SU-DHL-6 (cell line): ENCODE measurements around the gene TBC1D21.

Source experiments
- H2AFZ ChIP-seq: fragments of 200-600 bp; sonication (generic); 2 replicates; pipeline ENCODE4 v1.6.1; 2014; ENCODE audit warnings: low read depth, mild to moderate bottlenecking, moderate library complexity, mixed read lengths, antibody characterized with exemption, low read length; ENCODE audit not compliant: severe bottlenecking
- H3F3A ChIP-seq: fragments of 200-600 bp; shearing (Covaris generic); 2 replicates; pipeline ENCODE4 v1.6.0; 2016; ENCODE audit warnings: antibody characterized with exemption, mild to moderate bottlenecking; ENCODE audit not compliant: insufficient read depth
- H3K27ac ChIP-seq: fragments of 200-600 bp; sonication (generic); 2 replicates; pipeline ENCODE4 v1.5.1; 2016; ENCODE audit warnings: low read depth, mild to moderate bottlenecking, low read length, moderate library complexity, mixed read lengths
- H3K27me3 ChIP-seq: fragments of 200-600 bp; sonication (generic), shearing (Covaris generic); 2 replicates; pipeline ENCODE4 v1.6.0; 2014; ENCODE audit warnings: mild to moderate bottlenecking, low read length
- H3K36me3 ChIP-seq: fragments of 200-600 bp; sonication (generic); 2 replicates; pipeline ENCODE4 v1.6.1; 2014; ENCODE audit warnings: mild to moderate bottlenecking, low read length, mixed read lengths
- H3K4me2 ChIP-seq: fragments of 300-600, 200-600 bp; shearing (Covaris generic), sonication (generic); 2 replicates; pipeline ENCODE4 v1.6.0; 2014; ENCODE audit warnings: low read length, low read depth, mild to moderate bottlenecking; ENCODE audit not compliant: poor library complexity, severe bottlenecking
- H3K4me3 ChIP-seq: fragments of 200-600 bp; sonication (generic); 2 replicates; pipeline ENCODE4 v1.5.1; 2014; ENCODE audit warnings: antibody characterized with exemption, low read length, mild to moderate bottlenecking, mixed read lengths; ENCODE audit not compliant: insufficient read depth, poor library complexity, severe bottlenecking
- H3K79me2 ChIP-seq: fragments of 200-600 bp; sonication (generic); 2 replicates; pipeline ENCODE4 v1.6.1; 2014; ENCODE audit warnings: mild to moderate bottlenecking, low read length, moderate library complexity; ENCODE audit not compliant: insufficient read depth
- H3K9ac ChIP-seq: fragments of 200-600 bp; sonication (generic); 2 replicates; pipeline ENCODE4 v1.7.0; 2014; ENCODE audit warnings: mild to moderate bottlenecking, low read length
- H3K9me2 ChIP-seq: fragments of 200-600 bp; sonication (generic); replicated peaks from 2 replicates; pipeline ENCODE4 v1.6.1; 2014; ENCODE audit warnings: low read length; ENCODE audit not compliant: insufficient read depth
- H3K9me3 ChIP-seq: fragments of 200-600 bp; sonication (generic); 2 replicates; pipeline ENCODE4 v1.6.1; 2014; ENCODE audit warnings: low read length, mixed read lengths; ENCODE audit not compliant: insufficient read depth
- H4K20me1 ChIP-seq: fragments of 200-600 bp; sonication (generic); 2 replicates; pipeline ENCODE4 v1.6.1; 2014; ENCODE audit warnings: low read depth, mild to moderate bottlenecking, antibody characterized with exemption, low read length, moderate library complexity, mixed read lengths
- EZH2phosphoT487 ChIP-seq: fragments of 200-600 bp; sonication (generic), shearing (Covaris generic); conservative IDR thresholded peaks from 2 replicates; pipeline ENCODE4 v1.6.1; 2018; ENCODE audit warnings: mild to moderate bottlenecking, antibody characterized with exemption, low read length, moderate library complexity, mixed read lengths
- TF ChIP-seq, protein P1 (sequence below): fragments of 200-600 bp; sonication (generic); IDR thresholded peaks from one replicate; pipeline ENCODE4 v1.5.1; 2017; ENCODE audit warnings: antibody characterized with exemption, mild to moderate bottlenecking, low read length, moderate library complexity; ENCODE audit not compliant: insufficient read depth, poor library complexity, severe bottlenecking

The TBC1D21 gene

GRCh38 chr15:73844356-73844755 lies 29.0 kb upstream of the TBC1D21 start:
- Histone ChIP-seq H3F3A (no peaks in the 10 kb centered on the region), H3K4me2 (no peak overlapping the region), H3K27ac (no peak overlapping the region), H3K79me2 (no peaks in the 10 kb centered on the region), H2AFZ (no peak overlapping the region), H3K27me3 (no peaks in the 10 kb centered on the region), H3K9ac (no peak overlapping the region), H3K4me3 (no peak overlapping the region), H3K9me2 (no peaks in the 10 kb centered on the region), H4K20me1 (no peaks in the 10 kb centered on the region), H3K36me3 (no peaks in the 10 kb centered on the region), H3K9me3 (no peaks in the 10 kb centered on the region)
- TF ChIP-seq, protein P1, sequence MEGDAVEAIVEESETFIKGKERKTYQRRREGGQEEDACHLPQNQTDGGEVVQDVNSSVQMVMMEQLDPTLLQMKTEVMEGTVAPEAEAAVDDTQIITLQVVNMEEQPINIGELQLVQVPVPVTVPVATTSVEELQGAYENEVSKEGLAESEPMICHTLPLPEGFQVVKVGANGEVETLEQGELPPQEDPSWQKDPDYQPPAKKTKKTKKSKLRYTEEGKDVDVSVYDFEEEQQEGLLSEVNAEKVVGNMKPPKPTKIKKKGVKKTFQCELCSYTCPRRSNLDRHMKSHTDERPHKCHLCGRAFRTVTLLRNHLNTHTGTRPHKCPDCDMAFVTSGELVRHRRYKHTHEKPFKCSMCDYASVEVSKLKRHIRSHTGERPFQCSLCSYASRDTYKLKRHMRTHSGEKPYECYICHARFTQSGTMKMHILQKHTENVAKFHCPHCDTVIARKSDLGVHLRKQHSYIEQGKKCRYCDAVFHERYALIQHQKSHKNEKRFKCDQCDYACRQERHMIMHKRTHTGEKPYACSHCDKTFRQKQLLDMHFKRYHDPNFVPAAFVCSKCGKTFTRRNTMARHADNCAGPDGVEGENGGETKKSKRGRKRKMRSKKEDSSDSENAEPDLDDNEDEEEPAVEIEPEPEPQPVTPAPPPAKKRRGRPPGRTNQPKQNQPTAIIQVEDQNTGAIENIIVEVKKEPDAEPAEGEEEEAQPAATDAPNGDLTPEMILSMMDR = no peak
- no peak for TF ChIP-seq EZH2phosphoT487

- Histone ChIP-seq H3K9me2 (no peaks in the 10 kb centered on the region), H3F3A (no peaks in the 10 kb centered on the region), H3K4me3 (no peak overlapping the region), H4K20me1 (no peaks in the 10 kb centered on the region), H3K27me3 (no peaks in the 10 kb centered on the region), H3K79me2 (no peaks in the 10 kb centered on the region), H3K4me2 (no peak overlapping the region), H3K9ac (no peak overlapping the region), H2AFZ (no peak overlapping the region), H3K9me3 (no peaks in the 10 kb centered on the region), H3K36me3 (no peaks in the 10 kb centered on the region), H3K27ac (no peak overlapping the region)
- no peak for TF ChIP-seq EZH2phosphoT487
- TF ChIP-seq, protein P1 = no peak
Measured at GRCh38 chr15:73845507-73845906, 27.9 kb upstream of the TBC1D21 start.

- Histone ChIP-seq H3K4me2 (no peak overlapping the region), H3K27me3 (no peaks in the 10 kb centered on the region), H3K4me3 (no peak overlapping the region), H4K20me1 (no peaks in the 10 kb centered on the region), H2AFZ (no peak overlapping the region), H3K27ac (no peak overlapping the region), H3K36me3 (no peaks in the 10 kb centered on the region), H3K9me2 (no peaks in the 10 kb centered on the region), H3K9me3 (no peaks in the 10 kb centered on the region), H3F3A (no peaks in the 10 kb centered on the region), H3K9ac (no peak overlapping the region), H3K79me2 (no peaks in the 10 kb centered on the region)
- no peak for TF ChIP-seq EZH2phosphoT487
- TF ChIP-seq, protein P1 = no peak
Measured at GRCh38 chr15:73845907-73846306, 27.5 kb upstream of the TBC1D21 start.

DNA sequence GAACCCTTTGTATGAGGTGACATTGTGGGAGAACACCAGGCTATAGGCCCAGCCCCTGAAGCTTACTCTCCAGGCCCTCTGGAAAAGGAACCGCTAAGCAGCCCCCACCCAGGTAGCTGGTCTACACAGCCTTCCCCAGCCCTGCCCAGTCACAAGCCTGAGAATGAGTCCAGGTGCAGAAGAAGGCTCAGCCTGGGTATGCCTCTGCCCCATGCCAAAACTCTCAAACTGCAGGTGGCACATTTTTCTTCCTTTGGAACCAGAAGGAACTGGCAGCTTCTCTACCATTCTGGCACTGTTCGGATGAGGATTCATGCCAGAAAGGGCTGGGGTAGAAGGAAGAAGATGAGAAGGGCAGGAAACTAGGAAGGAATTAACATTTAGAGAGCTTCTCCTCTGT lies 23.7 kb upstream of the TBC1D21 start:
- Histone ChIP-seq H3K4me3 (no peak overlapping the region), H3K27ac (no peak overlapping the region), H3K9me3 (no peaks in the 10 kb centered on the region), H3K79me2 (no peaks in the 10 kb centered on the region), H3F3A (no peaks in the 10 kb centered on the region), H3K36me3 (no peaks in the 10 kb centered on the region), H3K27me3 (no peaks in the 10 kb centered on the region), H3K9me2 (no peaks in the 10 kb centered on the region), H3K4me2 (no peak overlapping the region), H2AFZ (no peak overlapping the region), H3K9ac (no peak overlapping the region), H4K20me1 (no peaks in the 10 kb centered on the region)
- TF ChIP-seq, protein P1 = no peak
- TF ChIP-seq EZH2phosphoT487 = no peak
